K562 (cell line): Measurements from ENCODE around the gene TTC8. TPM values are rescaled to one million over a fixed set of nuclear protein-coding genes. Genes with fewer than 3 reads are reported as not detected.
"Not testable (repeated sequence)": the region's sequence is repeated elsewhere in the genome, so short reads cannot be mapped to it uniquely, and the experiment has no call there.

Experiments used
- ATAC-seq: fragments of 200-7000 bp; cut with Tn5 transposase; 3 replicates; pipeline ENCODE4 v1.9.1; 2020; ENCODE audit warnings: moderate library complexity
- BruUV-seq: library from RNA; stranded (reverse); fragments of 400-500 nt; replicated peaks from 2 replicates; lab custom pipeline; 2021; lab: Mats Ljungman, UMichigan
- CTCF ChIA-PET: fragments of 300-600 bp; formaldehyde crosslinking; extraction: SDS; loops from one replicate; lab custom pipeline; 2021; ENCODE audit warnings: low intra/inter-chr PET ratio; lab: Yijun Ruan, JAX
- POLR2A ChIA-PET: fragments of 300-600, 350-650 bp; sonication (Branson Sonifier 250); formaldehyde crosslinking; extraction: SDS; loops from one replicate; lab custom pipeline; 2021; ENCODE audit warnings: antibody characterized with exemption, inconsistent platforms; lab: Yijun Ruan, JAX
- DNase-seq, 4 experiments: peaks; one replicate each; pipeline versions ENCODE4 v3.0.0 to v3.0.0-alpha.2; 2011 to 2018; ENCODE audit warnings: low spot score in 3 of 4, mixed read lengths in 3 of 4; ENCODE audit errors: extremely low read depth in 1 of 4
- FAIRE-seq: peaks from 2 replicates; lab custom pipeline; 2011; peaks lifted over from hg19 to GRCh38; lab: Jason Lieb, UNC
- H2AFZ ChIP-seq: 2 replicates; pipeline ENCODE4 v1.6.0; 2011; ENCODE audit warnings: low read depth, low read length, control low read depth, inconsistent platforms
- H3K27ac ChIP-seq: fragments of 200-600 bp; 3 replicates; pipeline ENCODE4 v1.8.0; 2011; ENCODE audit warnings: low read depth, mild to moderate bottlenecking, control low read depth, inconsistent platforms, low read length, moderate library complexity, mixed read lengths; ENCODE audit errors: extremely low read depth
- H3K27me3 ChIP-seq, 2 experiments: fragments of 300-600 bp in 1 of 2; 2 replicates in 1 of 2; 3 replicates in 1 of 2; pipeline versions ENCODE4 v1.6.0 to v1.8.0; 2011; ENCODE audit warnings: inconsistent platforms in 2 of 2, low read length in 2 of 2, mild to moderate bottlenecking in 1 of 2, mixed read lengths in 1 of 2, moderate library complexity in 1 of 2; ENCODE audit not compliant: control insufficient read depth in 2 of 2, insufficient read depth in 2 of 2
- H3K36me3 ChIP-seq: fragments of 300-600 bp; 3 replicates; pipeline ENCODE4 v1.8.0; 2011; ENCODE audit warnings: mild to moderate bottlenecking, low read length, inconsistent platforms; ENCODE audit not compliant: control insufficient read depth, insufficient read depth
- H3K4me1 ChIP-seq, 2 experiments: fragments of 200-600 bp in 1 of 2; replicated peaks in 1 of 2; 2 replicates in 1 of 2; 3 replicates in 1 of 2; pipeline versions ENCODE4 v1.5.1 to v1.8.0; 2011; ENCODE audit warnings: inconsistent platforms in 2 of 2, low read length in 2 of 2, mild to moderate bottlenecking in 1 of 2, mixed read lengths in 1 of 2, moderate library complexity in 1 of 2; ENCODE audit not compliant: control insufficient read depth in 2 of 2, insufficient read depth in 2 of 2
- H3K4me2 ChIP-seq: 2 replicates; pipeline ENCODE4 v1.6.1; 2011; ENCODE audit warnings: low read length, control low read depth, inconsistent platforms, mixed read lengths; ENCODE audit not compliant: insufficient read depth
- H3K4me3 ChIP-seq: fragments of 200-600 bp; sonication (generic), shearing (Covaris generic); 2 replicates; pipeline ENCODE4 v1.5.1; 2016; ENCODE audit warnings: control low read depth, inconsistent platforms
- H3K79me2 ChIP-seq: fragments of 200-600 bp; 3 replicates; pipeline ENCODE4 v1.8.0; 2011; ENCODE audit warnings: low read length, inconsistent platforms; ENCODE audit not compliant: control insufficient read depth, insufficient read depth
- H3K9ac ChIP-seq, 2 experiments: 2 replicates each; pipeline versions ENCODE4 v1.6.0 to v1.6.1; 2011; ENCODE audit warnings: low read depth in 2 of 2, low read length in 2 of 2, control low read depth in 1 of 2, inconsistent platforms in 1 of 2, mild to moderate bottlenecking in 1 of 2, mixed read lengths in 1 of 2; ENCODE audit not compliant: insufficient read depth in 1 of 2
- H3K9me1 ChIP-seq: one replicate; pipeline ENCODE4 v1.6.0; 2011; ENCODE audit warnings: inconsistent platforms, mild to moderate bottlenecking, low read length, moderate library complexity; ENCODE audit not compliant: control insufficient read depth, insufficient read depth
- H3K9me3 ChIP-seq: replicated peaks from 2 replicates; pipeline ENCODE4 v1.5.1; 2011; ENCODE audit warnings: low read depth, low read length, inconsistent platforms; ENCODE audit not compliant: control insufficient read depth, insufficient read depth
- H4K20me1 ChIP-seq: replicated peaks from 2 replicates; pipeline ENCODE4 v1.6.1; 2011; ENCODE audit warnings: low read length, inconsistent platforms, mixed read lengths; ENCODE audit not compliant: control insufficient read depth, insufficient read depth
- CCNT2 ChIP-seq: IDR thresholded peaks from 2 replicates; pipeline ENCODE4 v1.6.1; 2011; ENCODE audit warnings: borderline replicate concordance, low read depth, mild to moderate bottlenecking, moderate library complexity, mixed read lengths, low read length; ENCODE audit not compliant: insufficient read length; ENCODE audit errors: extremely low read depth
- ELF2 ChIP-seq: fragments of 250-450 bp; sonication (Bioruptor Pico); IDR thresholded peaks from 2 replicates; pipeline ENCODE4 v1.5.0; 2021; ENCODE audit warnings: mild to moderate bottlenecking
- WGBS: fragments of 100-300 bp; shearing (Covaris generic); methylation state at CpG from one replicate; pipeline ENCODE4 v1.1.6; 2016; ENCODE audit warnings: low coverage, mixed read lengths; ENCODE audit not compliant: insufficient coverage; ENCODE audit errors: missing lambda C conversion rate; 5-methylcytosine and 5-hydroxymethylcytosine counted together
- in situ Hi-C: fragments of 300-500 bp; cut with MboI; formaldehyde crosslinking; loops from 4 replicates; pipeline ENCODE4 v1.15.0; 2018; ENCODE audit warnings: inconsistent platforms, mixed read lengths
- intact Hi-C: fragments of 100-400 bp; cut with micrococcal nuclease; formaldehyde crosslinking; loops from 2 replicates; pipeline ENCODE4 v1.14.2; 2022
- polyA plus RNA-seq, 8 experiments: library from polyadenylated mRNA; depleted of rRNA in 4 of 8; stranded (reverse) in 5 of 8; unstranded in 3 of 8; fragments of >200 nt; fragmentation: Nextera tagmentation in 2 of 8; fragmentation: Illumina TruSeq in 1 of 8; extraction: Ambion mirVana in 2 of 8; extraction: Trizol in 1 of 8; gene quantifications; 2 replicates each; pipeline versions ENCODE4 v1.2.1 to v1.2.3, GENCODE V29; 2011 to 2014; ENCODE audit warnings: inconsistent platforms in 1 of 8, missing spikeins in 1 of 8
- total RNA-seq, 7 experiments: library from RNA; depleted of rRNA in 6 of 7; stranded (reverse); fragments of >200 nt in 6 of 7; fragmentation: Illumina TruSeq in 2 of 7; extraction: Trizol in 2 of 7; gene quantifications; 2 replicates each; pipeline versions ENCODE4 v1.2.1 to v1.2.3, GENCODE V29; 2011 to 2021; ENCODE audit warnings: low replicate concordance in 1 of 7

The TTC8 gene
- total and polyA plus RNA-seq, 9 of the 15 experiments (the other 6 are each of a cell fraction or from before 2014, with no cell fraction given): 7.3 to 22.7 (median 9.6) TPM

DNA sequence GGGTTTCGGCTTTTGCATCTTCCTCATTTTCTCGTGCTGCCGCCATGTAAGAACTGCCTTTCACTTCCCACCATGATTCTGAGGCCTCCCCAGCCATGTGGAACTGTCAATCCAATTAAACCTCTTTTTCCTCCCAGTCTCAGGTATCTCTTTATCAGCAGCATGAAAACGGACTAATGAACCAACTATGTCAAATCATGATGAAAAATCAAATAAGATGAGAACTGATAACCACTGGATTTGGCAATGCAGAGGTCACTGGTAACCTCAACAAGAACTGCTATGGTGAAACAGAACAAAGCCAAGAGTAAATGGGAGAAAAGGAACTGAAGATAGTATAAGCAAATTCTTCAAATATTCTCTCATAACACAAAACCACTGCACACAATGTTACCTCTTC lies 37.7 kb upstream of the TTC8 start:
- CTCF ChIA-PET: no interaction called here
- intact Hi-C loops: no loop called here
- 28% methylated on average over 2 of the region's 4 CpGs for WGBS

DNA sequence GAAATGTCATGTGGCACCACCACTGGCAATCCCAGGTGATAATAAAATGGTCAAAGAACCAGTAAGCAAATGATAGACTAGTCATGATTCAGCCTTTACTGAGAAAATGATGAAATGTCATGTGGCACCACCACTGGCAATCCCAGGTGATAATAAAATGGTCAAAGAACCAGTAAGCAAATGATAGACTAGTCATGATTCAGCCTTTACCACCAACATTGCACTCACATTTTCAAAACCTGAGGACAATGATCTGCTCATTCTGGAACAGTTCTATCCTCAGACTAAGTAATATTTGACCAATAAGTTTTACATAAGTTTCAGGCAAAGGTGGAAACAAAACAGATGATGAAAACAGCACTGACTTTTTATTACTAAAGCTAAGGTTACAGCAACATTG lies 34.9 kb upstream of the TTC8 start:
- H3K27ac ChIP-seq, ATAC-seq, H3K27me3 ChIP-seq, H3K36me3 ChIP-seq, H3K9me3 ChIP-seq, CTCF ChIA-PET, in situ Hi-C loops, intact Hi-C loops, H3K9ac ChIP-seq, BruUV-seq, FAIRE-seq, H4K20me1 ChIP-seq, POLR2A ChIA-PET, DNase-seq, H3K4me2 ChIP-seq, H3K9me1 ChIP-seq, H3K79me2 ChIP-seq, H2AFZ ChIP-seq, H3K4me3 ChIP-seq: not testable (repeated sequence)
- peaks cover 5 to 16% of the 10 kb centered on the region in 2 experiments; a peak in 4 of 5 replicates for H3K4me1 ChIP-seq

More for the DNA sequence above, 37.7 kb upstream of the TTC8 start:
- Histone ChIP-seq H3K9ac (no peak overlapping the region), H3K9me3 (no peaks in the 10 kb centered on the region), H3K9me1 (no peaks in the 10 kb centered on the region), H3K79me2 (no peaks in the 10 kb centered on the region), H3K27ac (no peak overlapping the region), H3K36me3 (no peaks in the 10 kb centered on the region), H3K27me3 (peaks cover 2 to 3% of the 10 kb centered on the region in 2 experiments; a peak in 1 of 5 replicates), H2AFZ (no peak overlapping the region), H3K4me2 (no peak overlapping the region), H3K4me1 (peaks cover 0 to 1% of the 10 kb centered on the region in 2 experiments; a peak in 2 of 5 replicates), H3K4me3 (no peak overlapping the region), H4K20me1 (no peaks in the 10 kb centered on the region)
- no peak for FAIRE-seq
- POLR2A ChIA-PET: no interaction called here
- in situ Hi-C loops: no loop called here
- ATAC-seq: no peak
- no peak for DNase-seq
- no TSS peak for BruUV-seq
- no peak for TF ChIP-seq ELF2 (CRISPR knock-in tag)
- no peak for TF ChIP-seq CCNT2
